Osteocyte (in vitro differentiated cells): ENCODE results near the gene OLFML2B. TPM values are rescaled to one million over a fixed set of nuclear protein-coding genes. Genes with fewer than 3 reads are reported as not detected.

Experiments used
- DNase-seq: peaks from one replicate; pipeline ENCODE4 v3.0.0; 2021; ENCODE audit warnings: mixed read lengths; ENCODE audit not compliant: unreplicated experiment; ENCODE audit errors: extremely low spot score
- H3K27ac Mint-ChIP-seq: one replicate; pipeline ENCODE4 v1.8.0; 2021; ENCODE audit warnings: mild to moderate bottlenecking, mixed read lengths; ENCODE audit not compliant: unreplicated experiment
- H3K27me3 Mint-ChIP-seq: one replicate; pipeline ENCODE4 v1.8.0; 2021; ENCODE audit warnings: mixed read lengths; ENCODE audit not compliant: unreplicated experiment
- H3K36me3 Mint-ChIP-seq: one replicate; pipeline ENCODE4 v1.8.0; 2021; ENCODE audit warnings: mixed read lengths; ENCODE audit not compliant: unreplicated experiment
- H3K4me1 Mint-ChIP-seq: one replicate; pipeline ENCODE4 v1.8.0; 2021; ENCODE audit warnings: mixed read lengths; ENCODE audit not compliant: unreplicated experiment
- H3K4me3 Mint-ChIP-seq: one replicate; pipeline ENCODE4 v1.8.0; 2021; ENCODE audit warnings: mild to moderate bottlenecking, moderate library complexity, mixed read lengths; ENCODE audit not compliant: unreplicated experiment
- H3K9me3 Mint-ChIP-seq: one replicate; pipeline ENCODE4 v1.8.0; 2021; ENCODE audit warnings: mixed read lengths; ENCODE audit not compliant: unreplicated experiment
- total RNA-seq: library from RNA; stranded (reverse); gene quantifications from 2 replicates; pipeline ENCODE4 v1.2.1, GENCODE V29; 2021
- TF ChIP-seq, protein P1 (sequence below): fragments of 200-600 bp; sonication (generic); IDR thresholded peaks from 2 replicates; pipeline ENCODE4 v1.5.0; 2021; ENCODE audit warnings: antibody characterized with exemption, mild to moderate bottlenecking, moderate library complexity

Gene OLFML2B
- total RNA-seq, 1 donor from 2014 or later: 66.7 TPM

DNA sequence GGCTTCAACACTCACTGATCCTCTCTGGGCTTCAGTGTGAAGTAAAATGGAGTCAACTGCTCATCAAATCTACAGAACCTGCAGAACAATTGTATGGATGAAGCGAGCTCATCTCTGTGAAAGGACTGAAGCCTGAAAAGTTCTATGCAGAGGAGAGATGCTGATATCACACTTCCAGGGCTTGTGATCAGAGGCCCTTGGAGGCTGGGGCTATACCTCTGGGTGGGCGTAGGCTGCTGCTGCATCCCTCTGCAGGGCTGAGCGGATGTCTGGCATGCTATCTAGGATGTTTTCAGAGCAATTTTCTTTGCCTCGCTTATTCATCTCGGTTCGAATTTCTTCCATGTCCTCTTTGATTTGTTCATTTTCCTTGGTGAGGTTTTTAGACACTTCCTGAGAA, 17.6 kb downstream of the OLFML2B start:
- Mint-ChIP-seq H3K27ac (peak overlapping the region; percentile 42), H3K4me1 (peaks cover 49% of the 10 kb centered on the region), H3K27me3 (no peaks in the 10 kb centered on the region), H3K4me3 (no peak overlapping the region), H3K9me3 (no peaks in the 10 kb centered on the region), H3K36me3 (peaks cover 29% of the 10 kb centered on the region)
- DNase-seq: no peak
- TF ChIP-seq, protein P1, sequence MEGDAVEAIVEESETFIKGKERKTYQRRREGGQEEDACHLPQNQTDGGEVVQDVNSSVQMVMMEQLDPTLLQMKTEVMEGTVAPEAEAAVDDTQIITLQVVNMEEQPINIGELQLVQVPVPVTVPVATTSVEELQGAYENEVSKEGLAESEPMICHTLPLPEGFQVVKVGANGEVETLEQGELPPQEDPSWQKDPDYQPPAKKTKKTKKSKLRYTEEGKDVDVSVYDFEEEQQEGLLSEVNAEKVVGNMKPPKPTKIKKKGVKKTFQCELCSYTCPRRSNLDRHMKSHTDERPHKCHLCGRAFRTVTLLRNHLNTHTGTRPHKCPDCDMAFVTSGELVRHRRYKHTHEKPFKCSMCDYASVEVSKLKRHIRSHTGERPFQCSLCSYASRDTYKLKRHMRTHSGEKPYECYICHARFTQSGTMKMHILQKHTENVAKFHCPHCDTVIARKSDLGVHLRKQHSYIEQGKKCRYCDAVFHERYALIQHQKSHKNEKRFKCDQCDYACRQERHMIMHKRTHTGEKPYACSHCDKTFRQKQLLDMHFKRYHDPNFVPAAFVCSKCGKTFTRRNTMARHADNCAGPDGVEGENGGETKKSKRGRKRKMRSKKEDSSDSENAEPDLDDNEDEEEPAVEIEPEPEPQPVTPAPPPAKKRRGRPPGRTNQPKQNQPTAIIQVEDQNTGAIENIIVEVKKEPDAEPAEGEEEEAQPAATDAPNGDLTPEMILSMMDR: no peak

- TF ChIP-seq, protein P1: no peak
- Mint-ChIP-seq H3K27me3 (no peaks in the 10 kb centered on the region), H3K4me1 (peaks cover 45% of the 10 kb centered on the region), H3K27ac (peak overlapping the region; percentile 88), H3K36me3 (peaks cover 21% of the 10 kb centered on the region), H3K9me3 (no peaks in the 10 kb centered on the region), H3K4me3 (no peak overlapping the region)
- no peak for DNase-seq
Observed at GRCh38 chr1:162004441-162004950, 19.2 kb downstream of the OLFML2B start.

GRCh38 chr1:162003830-162004215, 19.8 kb downstream of the OLFML2B start:
- Mint-ChIP-seq H3K4me3 (peak overlapping the region; percentile 39), H3K4me1 (peaks cover 41% of the 10 kb centered on the region)

GRCh38 chr1:162003061-162003829, 20.4 kb downstream of the OLFML2B start:
- DNase-seq: peak; percentile 88
- Mint-ChIP-seq H3K27me3 (no peaks in the 10 kb centered on the region), H3K27ac (peak overlapping the region; percentile 88), H3K4me1 (peaks cover 41% of the 10 kb centered on the region), H3K4me3 (peak overlapping the region; percentile 39), H3K36me3 (peaks cover 16% of the 10 kb centered on the region), H3K9me3 (no peaks in the 10 kb centered on the region)
- TF ChIP-seq, protein P1: no peak

More at GRCh38 chr1:162003830-162004215, 19.8 kb downstream of the OLFML2B start:
- DNase-seq: no peak
- Mint-ChIP-seq H3K27ac (peak overlapping the region; percentile 88), H3K36me3 (peaks cover 18% of the 10 kb centered on the region), H3K9me3 (no peaks in the 10 kb centered on the region), H3K27me3 (no peaks in the 10 kb centered on the region)
- TF ChIP-seq, protein P1: no peak

- Mint-ChIP-seq H3K4me1 (peaks cover 27% of the 10 kb centered on the region), H3K27me3 (no peaks in the 10 kb centered on the region), H3K4me3 (no peak overlapping the region), H3K36me3 (peaks cover 21% of the 10 kb centered on the region), H3K27ac (no peak overlapping the region), H3K9me3 (no peaks in the 10 kb centered on the region)
- no peak for DNase-seq
- TF ChIP-seq, protein P1: no peak
Observed at GRCh38 chr1:162000053-162000420, 23.6 kb downstream of the OLFML2B start.
